ENCODE measurements around the gene SPPL2B.
"Not testable (repeated sequence)": the region's sequence is repeated elsewhere in the genome, so short reads cannot be mapped to it uniquely, and the experiment has no call there.

The SPPL2B gene

DNA sequence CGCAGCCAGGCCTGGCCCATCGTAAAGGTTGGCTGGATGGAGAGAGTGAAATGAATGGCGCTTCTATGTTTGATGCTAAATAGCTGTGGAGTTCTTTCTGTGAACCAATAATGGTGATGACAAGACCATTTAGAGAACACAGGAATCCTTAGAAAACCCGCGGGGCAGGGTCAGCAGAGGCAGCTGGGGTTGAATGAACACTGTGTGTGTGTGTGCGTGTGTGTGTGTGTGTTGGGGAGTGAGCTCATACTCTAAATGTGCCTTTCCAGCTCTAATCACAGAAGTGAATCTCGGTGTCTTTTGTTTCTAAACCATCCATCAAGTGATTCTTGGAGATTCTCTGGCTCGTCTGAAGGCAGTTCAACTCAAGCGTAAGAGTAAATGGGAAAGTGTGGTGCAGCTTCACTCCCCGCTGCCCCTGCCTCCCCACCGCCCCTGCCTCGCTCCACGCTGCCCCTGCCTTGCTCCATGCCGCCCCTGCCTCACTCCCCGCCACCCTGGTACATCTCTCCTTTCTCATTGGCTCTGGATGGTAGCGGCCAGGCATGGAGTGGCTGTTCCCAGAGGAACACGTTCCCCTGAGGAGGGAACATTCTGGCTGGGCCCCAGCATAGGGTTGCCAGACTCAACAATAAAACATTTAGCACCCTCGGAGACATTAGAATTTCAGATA lies 52.8 kb downstream of the SPPL2B start:
- DNase-seq (ENCODE audit: low read depth), result no peak

GRCh38 chr19:2382530-2383222 lies 54.2 kb downstream of the SPPL2B start:
- no peak for DNase-seq (ENCODE audit: low read depth)

DNA sequence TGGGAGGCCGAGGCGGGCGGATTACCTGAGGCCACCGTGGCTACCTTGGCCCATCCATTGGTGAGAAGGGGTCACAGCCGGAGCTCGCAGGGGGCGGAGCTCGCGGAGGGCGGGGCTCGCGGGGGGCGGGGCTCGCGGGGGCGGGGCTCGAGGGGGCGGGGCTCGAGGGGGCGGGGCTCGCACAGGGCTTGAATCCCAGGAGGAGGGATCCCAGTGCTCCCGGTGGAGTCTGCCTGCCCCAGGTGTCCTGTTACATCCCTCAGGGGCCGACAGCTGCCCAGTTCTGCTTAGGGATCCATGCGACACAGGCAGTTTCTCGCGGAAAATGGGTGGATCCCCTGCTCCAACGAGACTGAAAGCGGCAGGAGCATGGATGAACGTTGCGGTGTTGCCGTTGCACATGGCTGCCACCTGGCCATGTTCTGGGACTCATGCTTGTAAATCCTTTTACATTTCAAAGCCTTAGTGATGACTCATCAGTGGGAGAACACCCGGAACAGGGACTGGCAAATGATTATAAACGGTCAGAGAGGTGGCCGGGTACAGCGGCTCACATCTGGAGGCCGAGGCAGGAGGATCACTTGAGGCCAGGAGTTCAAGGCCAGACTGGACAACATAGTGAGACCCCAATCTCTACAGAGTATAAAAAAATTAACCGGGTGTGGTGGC lies 56.7 kb downstream of the SPPL2B start:
- DNase-seq (ENCODE audit: low read depth), result no peak

GRCh38 chr19:2387367-2388288 lies 59.1 kb downstream of the SPPL2B start:
- DNase-seq (ENCODE audit: low read depth), result no peak

DNA sequence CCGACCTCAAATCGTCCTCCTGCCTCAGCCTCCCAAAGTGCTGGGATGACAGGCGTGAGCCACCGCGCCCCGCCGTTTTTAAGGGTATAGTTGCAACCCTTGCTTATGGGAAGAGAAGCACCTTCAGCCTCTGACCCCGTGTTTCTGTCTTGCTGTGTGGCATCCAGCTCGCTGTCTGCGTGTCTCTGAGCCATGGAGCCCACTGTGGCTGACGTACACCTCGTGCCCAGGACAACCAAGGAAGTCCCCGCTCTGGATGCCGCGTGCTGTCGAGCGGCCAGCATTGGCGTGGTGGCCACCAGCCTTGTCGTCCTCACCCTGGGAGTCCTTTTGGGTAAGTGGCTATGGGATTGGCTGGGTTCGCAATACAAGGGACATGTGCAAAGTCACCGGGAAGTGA lies 61.1 kb downstream of the SPPL2B start:
- DNase-seq (ENCODE audit: low read depth), result no peak

GRCh38 chr19:2391118-2391725 lies 62.7 kb downstream of the SPPL2B start:
- no peak for DNase-seq (ENCODE audit: low read depth)

DNA sequence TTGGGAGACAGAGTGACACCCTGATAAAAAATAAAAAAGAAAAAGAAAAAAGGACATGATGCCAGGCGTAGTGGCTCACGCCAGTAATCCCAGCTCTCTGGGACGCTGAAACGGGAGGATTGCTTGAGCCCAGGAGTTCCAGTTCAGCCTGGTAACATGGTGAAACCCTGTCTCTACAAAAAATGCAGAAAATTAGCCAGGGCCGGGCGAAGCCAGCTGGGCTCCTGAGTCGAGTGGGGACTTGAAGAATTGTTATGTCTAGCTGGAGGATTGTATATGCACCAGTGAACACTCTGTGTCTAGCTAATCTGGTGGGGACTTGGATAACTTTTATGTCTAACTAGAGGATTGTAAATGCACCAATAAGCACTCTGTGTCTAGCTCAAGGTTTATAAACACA lies 63.9 kb downstream of the SPPL2B start:
- no peak for DNase-seq (ENCODE audit: low read depth)

- not testable (repeated sequence) for DNase-seq (ENCODE audit: low read depth)
Observed at GRCh38 chr19:2392899-2393298, 64.4 kb downstream of the SPPL2B start.

GRCh38 chr19:2394054-2394441 lies 65.6 kb downstream of the SPPL2B start:
- no peak for DNase-seq (ENCODE audit: low read depth)

DNA sequence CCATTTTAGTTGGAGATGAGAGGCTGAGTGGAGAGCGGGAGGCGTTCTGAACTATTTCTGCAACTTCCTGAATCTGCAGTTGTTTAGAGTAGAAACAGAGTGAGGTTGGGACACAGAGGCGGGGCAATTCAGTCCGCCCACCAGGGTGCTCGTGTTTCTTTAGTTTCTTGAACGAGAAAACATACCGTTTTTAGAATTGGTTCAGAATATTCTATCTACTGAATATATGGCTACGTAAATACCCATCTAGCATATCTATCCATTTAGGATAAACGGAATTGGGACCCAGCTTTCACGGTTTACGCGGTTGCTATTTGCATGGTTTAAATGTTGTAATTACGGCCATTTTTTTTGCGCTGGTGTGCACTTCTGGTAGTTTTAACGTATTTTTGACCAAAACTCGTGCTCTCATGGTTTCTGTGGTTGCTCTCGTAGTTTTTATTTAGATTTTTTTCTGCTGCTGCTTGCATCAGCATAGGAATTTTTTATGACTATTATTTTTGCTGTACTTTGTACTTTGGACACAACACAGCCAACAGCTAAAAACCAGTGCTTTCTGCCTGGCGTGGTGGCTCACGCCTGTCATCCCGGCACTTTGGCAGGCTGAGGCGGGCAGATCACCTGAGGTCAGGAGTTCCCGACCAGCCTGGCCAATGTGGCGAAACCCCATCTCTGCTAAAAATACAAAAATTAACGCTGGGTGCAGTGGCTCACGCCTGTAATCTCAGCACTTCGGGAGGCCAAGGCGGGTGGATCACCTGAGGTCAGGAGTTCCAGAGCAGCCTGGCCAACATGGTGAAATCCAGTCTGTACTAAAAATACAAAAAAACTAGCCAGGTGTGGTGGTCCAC lies 66.2 kb downstream of the SPPL2B start:
- no peak for DNase-seq (ENCODE audit: low read depth)

DNA sequence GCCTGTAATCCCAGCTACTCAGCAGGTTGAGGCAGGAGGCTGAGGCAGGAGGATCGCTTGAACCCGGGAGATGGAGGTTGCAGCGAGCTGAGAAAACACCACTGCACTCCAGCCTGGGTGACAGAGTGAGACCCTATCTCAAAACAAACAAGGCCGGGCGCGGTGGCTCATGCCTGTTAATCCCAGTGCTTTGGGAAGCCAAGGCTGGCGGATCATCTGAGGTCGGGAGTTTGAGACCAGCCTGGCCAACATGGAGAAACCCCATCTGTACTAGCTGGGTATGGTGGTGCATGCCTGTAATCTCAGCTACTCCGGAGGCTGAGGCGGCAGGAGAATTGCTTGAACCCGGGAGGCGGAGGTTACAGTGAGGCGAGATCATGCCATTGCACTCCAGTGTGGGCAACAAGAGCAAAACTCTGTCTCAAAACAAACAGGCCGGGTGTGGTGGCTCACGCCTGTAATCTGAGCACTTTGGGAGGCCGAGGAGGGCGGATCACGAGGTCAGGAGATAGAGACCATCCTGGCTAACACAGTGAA lies 66.9 kb downstream of the SPPL2B start:
- DNase-seq (ENCODE audit: low read depth), result not testable (repeated sequence)

DNA sequence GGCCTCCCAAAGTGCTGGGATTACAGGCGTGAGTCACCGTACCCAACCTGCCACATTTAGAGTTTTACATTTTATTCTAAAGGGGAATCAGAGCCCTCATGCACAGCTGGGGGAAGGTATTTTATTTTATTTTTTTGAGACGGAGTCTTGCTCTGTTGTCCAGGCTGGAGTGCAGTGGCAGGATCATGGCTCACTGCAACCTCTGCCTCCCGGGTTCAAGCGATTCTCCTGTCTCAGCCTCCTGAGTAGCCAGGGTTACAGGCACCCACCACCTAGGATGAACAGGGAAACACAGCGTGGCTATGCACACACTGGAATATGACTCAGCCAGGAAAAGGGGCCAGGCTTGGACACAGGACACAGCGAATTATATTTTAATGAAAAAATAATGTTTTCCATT lies 68.7 kb downstream of the SPPL2B start:
- DNase-seq (ENCODE audit: low read depth), result not testable (repeated sequence)

DNA sequence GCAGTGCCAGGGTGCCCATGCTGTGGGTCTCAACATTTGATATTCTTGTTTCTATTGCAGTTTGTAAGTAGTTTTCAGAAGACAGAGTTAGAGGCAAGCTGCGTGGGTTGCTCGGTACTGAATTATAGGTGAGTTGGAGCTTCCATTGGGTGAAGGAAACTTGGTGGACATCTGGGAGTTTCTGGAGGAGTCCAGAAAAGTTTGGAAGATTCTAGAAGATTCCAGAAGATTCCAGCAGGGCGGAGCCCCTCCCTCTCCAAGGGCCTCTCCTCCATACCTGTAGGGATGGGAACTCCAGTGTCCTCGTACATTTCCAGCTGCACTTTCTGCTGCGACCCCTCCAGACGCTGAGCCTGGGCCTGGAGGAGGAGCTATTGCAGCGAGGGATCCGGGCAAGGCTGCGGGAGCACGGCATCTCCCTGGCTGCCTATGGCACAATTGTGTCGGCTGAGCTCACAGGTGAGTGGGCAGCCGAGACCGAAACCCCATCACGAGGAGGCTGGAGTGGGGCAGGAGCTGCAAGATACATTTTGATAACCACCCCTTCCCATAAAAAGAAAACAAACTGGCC lies 70.3 kb downstream of the SPPL2B start:
- no peak for DNase-seq (ENCODE audit: low read depth)

- no peak for DNase-seq (ENCODE audit: low read depth)
Observed at GRCh38 chr19:2399582-2399981, 71.1 kb downstream of the SPPL2B start.
